ENCODE data around the gene SOBP.

The SOBP gene

GRCh38 chr6:107554918-107555317, 65.0 kb downstream of the SOBP start:
- no peak for FAIRE-seq

- FAIRE-seq, result peak; percentile 98
Observed at GRCh38 chr6:107555449-107555848, 65.5 kb downstream of the SOBP start.

GRCh38 chr6:107556082-107556481, 66.2 kb downstream of the SOBP start:
- no peak for FAIRE-seq

- FAIRE-seq, result no peak
Observed at GRCh38 chr6:107557698-107558097, 67.8 kb downstream of the SOBP start.

- no peak for FAIRE-seq
Observed at GRCh38 chr6:107560657-107561056, 70.7 kb downstream of the SOBP start.

GRCh38 chr6:107561306-107561705, 71.4 kb downstream of the SOBP start:
- FAIRE-seq, result no peak

- FAIRE-seq, result no peak
Observed at GRCh38 chr6:107563694-107564588, 74.0 kb downstream of the SOBP start.

- FAIRE-seq, result no peak
Observed at GRCh38 chr6:107564589-107564951, 74.7 kb downstream of the SOBP start.

GRCh38 chr6:107565165-107565723, 75.3 kb downstream of the SOBP start:
- no peak for FAIRE-seq

GRCh38 chr6:107567643-107568042, 77.7 kb downstream of the SOBP start:
- FAIRE-seq, result no peak

GRCh38 chr6:107569473-107569872, 79.6 kb downstream of the SOBP start:
- no peak for FAIRE-seq

- no peak for FAIRE-seq
Observed at GRCh38 chr6:107571354-107571753, 81.4 kb downstream of the SOBP start.

GRCh38 chr6:107572886-107573285, 83.0 kb downstream of the SOBP start:
- no peak for FAIRE-seq

GRCh38 chr6:107574856-107575255, 84.9 kb downstream of the SOBP start:
- FAIRE-seq, result no peak

GRCh38 chr6:107576852-107577251, 86.9 kb downstream of the SOBP start:
- no peak for FAIRE-seq

- FAIRE-seq, result no peak
Observed at GRCh38 chr6:107578642-107579341, 88.9 kb downstream of the SOBP start.

- no peak for FAIRE-seq
Observed at GRCh38 chr6:107579456-107580056, 89.6 kb downstream of the SOBP start.

GRCh38 chr6:107582086-107582485, 92.2 kb downstream of the SOBP start:
- FAIRE-seq, result no peak

GRCh38 chr6:107584726-107585125, 94.8 kb downstream of the SOBP start:
- no peak for FAIRE-seq

- FAIRE-seq, result no peak
Observed at GRCh38 chr6:107585815-107586435, 96.0 kb downstream of the SOBP start.

GRCh38 chr6:107587451-107587850, 97.5 kb downstream of the SOBP start:
- no peak for FAIRE-seq

- FAIRE-seq, result no peak
Observed at GRCh38 chr6:107589199-107589598, 99.3 kb downstream of the SOBP start.

GRCh38 chr6:107589934-107590333, 100.0 kb downstream of the SOBP start:
- FAIRE-seq, result no peak
